IMR-90 (cell line): ENCODE measurements around the gene CIAO3. TPM values are rescaled to one million over a fixed set of nuclear protein-coding genes. Genes with fewer than 3 reads are reported as not detected.

Source experiments
- ATAC-seq: fragments of 200-7000 bp; cut with Tn5 transposase; 2 replicates; pipeline ENCODE4 v1.9.1; 2020; ENCODE audit warnings: low read depth, mild to moderate bottlenecking, moderate library complexity
- BruUV-seq: library from RNA; stranded (reverse); fragments of 400-500 nt; replicated peaks from 2 replicates; lab custom pipeline; 2021; lab: Mats Ljungman, UMichigan
- CTCF ChIA-PET: fragments of 300-600 bp; formaldehyde crosslinking; extraction: SDS; loops from one replicate; lab custom pipeline; 2021; ENCODE audit warnings: antibody characterized with exemption; lab: Yijun Ruan, JAX
- POLR2A ChIA-PET: fragments of 300-600 bp; sonication (Branson Sonifier 250); formaldehyde crosslinking; loops from one replicate; lab custom pipeline; 2022; ENCODE audit warnings: antibody characterized with exemption; ENCODE audit not compliant: unreplicated experiment; lab: Charles Lee
- DNase-seq: peaks from one replicate; pipeline ENCODE4 v3.0.0; 2013
- H2AFZ ChIP-seq: replicated peaks from 2 replicates; pipeline ENCODE3; 2013; ENCODE audit warnings: low read length, mild to moderate bottlenecking; ENCODE audit not compliant: poor library complexity
- H2AK5ac ChIP-seq: 2 replicates; pipeline ENCODE4 v1.6.1; 2013; ENCODE audit warnings: low read depth, low read length, inconsistent platforms
- H2AK9ac ChIP-seq: replicated peaks from 2 replicates; pipeline ENCODE3; 2013; ENCODE audit warnings: mild to moderate bottlenecking, low read depth, low read length, moderate library complexity; ENCODE audit not compliant: poor library complexity
- H2BK120ac ChIP-seq: 2 replicates; pipeline ENCODE4 v1.6.1; 2013; ENCODE audit warnings: low read depth, low read length, inconsistent platforms
- H2BK15ac ChIP-seq: 3 replicates; pipeline ENCODE4 v1.6.1; 2013; ENCODE audit warnings: low read depth, low read length, inconsistent platforms
- H2BK20ac ChIP-seq: 2 replicates; pipeline ENCODE4 v1.6.1; 2013; ENCODE audit warnings: low read depth, mild to moderate bottlenecking, inconsistent platforms, low read length, moderate library complexity
- H2BK5ac ChIP-seq: 2 replicates; pipeline ENCODE4 v1.6.1; 2013; ENCODE audit warnings: mild to moderate bottlenecking, low read depth, low read length, inconsistent platforms; ENCODE audit not compliant: poor library complexity, severe bottlenecking
- H3K14ac ChIP-seq: replicated peaks from 2 replicates; pipeline ENCODE4 v1.6.1; 2013; ENCODE audit warnings: low read depth, low read length, inconsistent platforms
- H3K18ac ChIP-seq: 2 replicates; pipeline ENCODE4 v1.6.1; 2013; ENCODE audit warnings: low read depth, low read length, control low read depth
- H3K23ac ChIP-seq: 2 replicates; pipeline ENCODE4 v1.6.1; 2013; ENCODE audit warnings: low read depth, low read length, inconsistent platforms
- H3K27ac ChIP-seq: 2 replicates; pipeline ENCODE4 v1.5.1; 2013; ENCODE audit warnings: mild to moderate bottlenecking, control low read depth, low read length; ENCODE audit not compliant: insufficient read depth
- H3K27me3 ChIP-seq: 2 replicates; pipeline ENCODE4 v1.6.1; 2013; ENCODE audit warnings: low read length; ENCODE audit not compliant: control insufficient read depth, insufficient read depth
- H3K36me3 ChIP-seq: 2 replicates; pipeline ENCODE4 v1.6.1; 2013; ENCODE audit warnings: low read length, mixed read lengths; ENCODE audit not compliant: control insufficient read depth, insufficient read depth
- H3K4ac ChIP-seq: 2 replicates; pipeline ENCODE4 v1.6.1; 2013; ENCODE audit warnings: low read depth, low read length, inconsistent platforms
- H3K4me1 ChIP-seq: 2 replicates; pipeline ENCODE4 v1.6.1; 2013; ENCODE audit warnings: low read length, mixed read lengths; ENCODE audit not compliant: control insufficient read depth, insufficient read depth
- H3K4me2 ChIP-seq: 2 replicates; pipeline ENCODE4 v1.6.1; 2013; ENCODE audit warnings: low read depth, mild to moderate bottlenecking, control low read depth, low read length, moderate library complexity
- H3K4me3 ChIP-seq: 2 replicates; pipeline ENCODE4 v1.5.1; 2013; ENCODE audit warnings: low read depth, mild to moderate bottlenecking, control low read depth, low read length, moderate library complexity; ENCODE audit not compliant: insufficient read depth
- H3K56ac ChIP-seq: 2 replicates; pipeline ENCODE4 v1.6.1; 2013; ENCODE audit warnings: low read length, inconsistent platforms; ENCODE audit not compliant: insufficient read depth; ENCODE audit errors: extremely low read depth
- H3K79me1 ChIP-seq, 2 experiments: 2 replicates each; pipeline ENCODE4 v1.6.1; 2013; ENCODE audit warnings: low read length in 2 of 2, inconsistent platforms in 1 of 2, low read depth in 1 of 2
- H3K9ac ChIP-seq: 2 replicates; pipeline ENCODE4 v1.6.1; 2013; ENCODE audit warnings: low read depth, low read length, control low read depth
- H3K9me1 ChIP-seq: 2 replicates; pipeline ENCODE4 v1.6.1; 2013; ENCODE audit warnings: low read length, inconsistent platforms; ENCODE audit not compliant: insufficient read depth
- H3K9me3 ChIP-seq: 2 replicates; pipeline ENCODE4 v1.6.1; 2013; ENCODE audit warnings: low read length; ENCODE audit not compliant: control insufficient read depth, insufficient read depth
- H4K20me1 ChIP-seq: 2 replicates; pipeline ENCODE4 v1.6.1; 2013; ENCODE audit warnings: low read length, inconsistent platforms; ENCODE audit not compliant: insufficient read depth
- H4K5ac ChIP-seq: 2 replicates; pipeline ENCODE4 v1.6.1; 2013; ENCODE audit warnings: mild to moderate bottlenecking, low read depth, low read length, control low read depth
- H4K8ac ChIP-seq, 2 experiments: 2 replicates each; pipeline ENCODE4 v1.6.1; 2013; ENCODE audit warnings: low read depth in 2 of 2, low read length in 2 of 2, control low read depth in 1 of 2, inconsistent platforms in 1 of 2
- H4K91ac ChIP-seq: 2 replicates; pipeline ENCODE4 v1.6.1; 2013; ENCODE audit warnings: low read depth, low read length, inconsistent platforms; ENCODE audit not compliant: insufficient read depth
- CEBPB ChIP-seq: IDR thresholded peaks from 2 replicates; pipeline ENCODE4 v1.6.1; 2012; ENCODE audit warnings: low read depth, low read length, improper control_type of control experiment
- FOS ChIP-seq: fragments of 150-350 bp; IDR thresholded peaks from 2 replicates; pipeline ENCODE4 v1.6.1; 2016; ENCODE audit warnings: low read depth, low read length
- MAFK ChIP-seq: IDR thresholded peaks from 2 replicates; pipeline ENCODE4 v1.6.1; 2012; ENCODE audit warnings: low read depth, low read length, improper control_type of control experiment
- MAZ ChIP-seq: IDR thresholded peaks from 2 replicates; pipeline ENCODE4 v1.6.1; 2012; ENCODE audit warnings: low read depth, mild to moderate bottlenecking, low read length, improper control_type of control experiment, moderate library complexity, borderline replicate concordance
- NFE2L2 ChIP-seq: fragments of 150-350 bp; IDR thresholded peaks from 2 replicates; pipeline ENCODE4 v1.6.1; 2016; ENCODE audit warnings: low read depth, mild to moderate bottlenecking, low read length
- RFX5 ChIP-seq: IDR thresholded peaks from 2 replicates; pipeline ENCODE4 v1.8.0; 2012; ENCODE audit warnings: low read depth, mild to moderate bottlenecking, low read length, moderate library complexity
- WGBS, 2 experiments: methylation state at CpG; one replicate each; pipeline versions ENCODE4 v1.1.5 to v1.1.7; 2013; ENCODE audit warnings: missing lambda C conversion rate in 2 of 2; ENCODE audit not compliant: insufficient read length in 1 of 2; ENCODE audit errors: extremely low coverage in 2 of 2; 5-methylcytosine and 5-hydroxymethylcytosine counted together
- dilution Hi-C: fragments of 300-500 bp; cut with HindIII; formaldehyde crosslinking; loops from one replicate; pipeline ENCODE4 v1.14.3; 2018; ENCODE audit warnings: low sequenced_read_pairs; ENCODE audit not compliant: unreplicated experiment
- in situ Hi-C: fragments of 300-500 bp; cut with MboI; formaldehyde crosslinking; loops from 3 replicates; pipeline ENCODE4 v1.14.3; 2019; ENCODE audit warnings: low sequenced_read_pairs, inconsistent platforms, mixed read lengths
- intact Hi-C: fragments of 100-400 bp; cut with micrococcal nuclease; formaldehyde crosslinking; loops from 2 replicates; pipeline ENCODE4 v1.10.0; 2022
- polyA plus RNA-seq, 3 experiments: library from polyadenylated mRNA; depleted of rRNA; stranded (reverse); fragments of >200 nt; gene quantifications; 2 replicates each; pipeline ENCODE4 v1.2.3, GENCODE V29; 2012; ENCODE audit warnings: low replicate concordance in 1 of 3
- total RNA-seq: library from RNA; depleted of rRNA; stranded (reverse); fragments of >200 nt; gene quantifications from 2 replicates; pipeline ENCODE4 v1.2.3, GENCODE V29; 2012
- TF ChIP-seq, protein P1 (sequence below): conservative IDR thresholded peaks from 2 replicates; pipeline ENCODE4 v1.5.1; 2012; ENCODE audit warnings: mild to moderate bottlenecking, low read depth, low read length, improper control_type of control experiment
- TF ChIP-seq, protein P2 (sequence below): fragments of 150-350 bp; IDR thresholded peaks from 2 replicates; pipeline ENCODE4 v1.6.1; 2016; ENCODE audit warnings: low read depth, mild to moderate bottlenecking, low read length, moderate library complexity, borderline replicate concordance

Gene CIAO3
- total and polyA plus RNA-seq, 2 of the 4 experiments (the other 2 are of a cell fraction) = 17.0 to 20.2 TPM

DNA sequence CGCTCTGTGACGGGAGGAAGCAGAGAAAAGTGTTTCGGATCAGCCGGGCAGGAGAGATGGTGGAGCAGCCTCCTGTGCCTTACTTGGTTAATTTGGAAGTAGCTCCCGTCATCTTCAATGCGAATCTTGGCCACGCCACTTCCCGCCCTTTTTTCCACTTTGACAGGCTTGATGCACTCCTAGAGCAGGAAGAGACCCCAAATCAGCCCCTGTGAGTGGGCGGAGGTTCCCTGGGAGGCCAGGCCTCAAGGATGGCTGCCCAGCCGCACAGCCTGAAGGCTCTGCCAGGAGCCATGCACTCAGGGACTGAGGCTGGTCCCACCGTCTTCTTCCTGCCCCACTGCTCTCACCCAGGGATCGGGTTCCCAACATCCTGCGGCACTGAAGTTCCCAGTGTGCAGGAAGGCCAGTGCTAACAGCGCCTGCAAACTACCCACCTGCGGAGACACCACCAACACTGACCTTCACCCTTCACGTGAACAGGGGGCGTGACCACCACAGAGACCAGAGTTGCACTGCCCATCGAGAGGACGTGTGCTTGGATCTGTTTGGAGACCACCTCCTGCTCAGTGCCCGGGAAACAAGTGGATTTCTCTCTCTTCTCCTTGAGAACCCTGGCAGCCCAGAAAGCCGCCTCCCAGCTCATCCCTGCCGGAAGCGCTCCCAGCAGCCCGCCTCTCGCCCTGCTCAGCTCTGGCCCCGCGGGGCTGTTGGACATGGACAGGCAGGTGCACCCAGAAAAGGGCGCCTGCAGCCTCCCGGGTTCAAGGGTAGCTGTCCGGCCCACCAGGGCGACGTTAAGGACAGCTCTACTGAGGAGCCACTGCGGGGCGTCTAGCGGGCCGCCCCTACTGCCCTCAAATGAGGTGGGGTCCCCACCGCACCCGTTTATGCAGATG is 988 bp downstream of the CIAO3 start (continued):
- TF ChIP-seq FOS = no peak
- no peak for TF ChIP-seq CEBPB
- no peak for TF ChIP-seq MAFK

DNA sequence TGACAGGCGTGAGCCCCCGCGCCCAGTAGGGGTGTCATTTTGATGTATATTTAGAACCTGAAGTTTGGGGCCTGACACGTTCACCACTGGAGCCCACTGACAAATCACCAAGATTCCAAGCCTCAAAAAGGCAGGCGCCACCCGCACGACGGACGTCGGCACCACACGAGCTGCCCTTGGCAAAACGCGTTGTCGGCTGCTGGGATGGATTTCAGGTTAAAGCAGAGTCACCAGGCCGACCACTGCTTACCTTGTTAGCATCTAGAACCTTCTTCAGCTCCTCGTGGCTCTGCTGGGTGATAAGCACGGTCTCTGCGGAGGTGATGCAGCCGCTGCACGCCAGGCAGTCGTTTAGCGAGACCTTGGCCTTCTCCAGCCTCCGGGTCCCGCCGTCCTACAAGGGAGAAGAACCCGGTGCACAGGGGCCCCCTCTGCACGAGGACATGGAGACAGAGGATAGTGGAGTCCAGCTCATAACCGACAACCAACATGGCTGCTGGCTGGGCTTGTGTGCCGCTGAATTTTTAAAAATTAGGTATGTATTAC is 3.8 kb downstream of the CIAO3 start:
- H3K4me1 ChIP-seq = peaks cover 5% of the 10 kb centered on the region; the same call in 1 of the 2 replicates
- intact Hi-C loops (no loop called here), in situ Hi-C loops (no loop called here), dilution Hi-C loops (no loop called here)
- no peak overlapping the region for H3K4me2 ChIP-seq
- no peak overlapping the region for H3K27ac ChIP-seq
- no peak overlapping the region for H2AK9ac ChIP-seq
- no peak overlapping the region for H2AFZ ChIP-seq
- peaks cover 5% of the 10 kb centered on the region; the same call in 1 of the 2 replicates for H4K20me1 ChIP-seq
- DNase-seq (no peak), ATAC-seq (no peak)
- no peak overlapping the region for H2BK15ac ChIP-seq
- peaks cover 4% of the 10 kb centered on the region; the same call in 1 of the 2 replicates for H3K9me1 ChIP-seq
- H3K36me3 ChIP-seq = peaks cover 46% of the 10 kb centered on the region
- no peak overlapping the region for H3K4ac ChIP-seq
- no peak overlapping the region for H4K91ac ChIP-seq
- no peaks in the 10 kb centered on the region for H3K9me3 ChIP-seq
- H2BK20ac ChIP-seq = no peak overlapping the region
- BruUV-seq = no TSS peak
- no peak overlapping the region for H3K4me3 ChIP-seq
- no peak overlapping the region for H3K23ac ChIP-seq
- H2BK5ac ChIP-seq = no peak overlapping the region
- no peak overlapping the region for H2AK5ac ChIP-seq
- no peak overlapping the region for H2BK120ac ChIP-seq
- no peak overlapping the region for H3K9ac ChIP-seq
- no peaks in the 10 kb centered on the region for H3K27me3 ChIP-seq
- no peak overlapping the region for H3K18ac ChIP-seq
- ChIA-PET CTCF (interaction anchor here (1.0 kb wide), 1 partner anchor 12 kb away, joined by 3 read pairs; no protein-coding TSS in a partner anchor), POLR2A (no interaction called here)
- no peak overlapping the region for H3K14ac ChIP-seq
- WGBS, 2 experiments = 97% methylated on average over 14 of the region's 29 CpGs; no CpG with 5 or more reads in 1 of the 2 experiments
- H3K79me1 ChIP-seq = peaks cover 7 to 19% of the 10 kb centered on the region in 2 experiments
- no peak for TF ChIP-seq MAZ
- TF ChIP-seq RFX5 = no peak
- TF ChIP-seq, protein P1, sequence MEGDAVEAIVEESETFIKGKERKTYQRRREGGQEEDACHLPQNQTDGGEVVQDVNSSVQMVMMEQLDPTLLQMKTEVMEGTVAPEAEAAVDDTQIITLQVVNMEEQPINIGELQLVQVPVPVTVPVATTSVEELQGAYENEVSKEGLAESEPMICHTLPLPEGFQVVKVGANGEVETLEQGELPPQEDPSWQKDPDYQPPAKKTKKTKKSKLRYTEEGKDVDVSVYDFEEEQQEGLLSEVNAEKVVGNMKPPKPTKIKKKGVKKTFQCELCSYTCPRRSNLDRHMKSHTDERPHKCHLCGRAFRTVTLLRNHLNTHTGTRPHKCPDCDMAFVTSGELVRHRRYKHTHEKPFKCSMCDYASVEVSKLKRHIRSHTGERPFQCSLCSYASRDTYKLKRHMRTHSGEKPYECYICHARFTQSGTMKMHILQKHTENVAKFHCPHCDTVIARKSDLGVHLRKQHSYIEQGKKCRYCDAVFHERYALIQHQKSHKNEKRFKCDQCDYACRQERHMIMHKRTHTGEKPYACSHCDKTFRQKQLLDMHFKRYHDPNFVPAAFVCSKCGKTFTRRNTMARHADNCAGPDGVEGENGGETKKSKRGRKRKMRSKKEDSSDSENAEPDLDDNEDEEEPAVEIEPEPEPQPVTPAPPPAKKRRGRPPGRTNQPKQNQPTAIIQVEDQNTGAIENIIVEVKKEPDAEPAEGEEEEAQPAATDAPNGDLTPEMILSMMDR = no peak
- no peak for TF ChIP-seq NFE2L2
- TF ChIP-seq MAFK = no peak
- TF ChIP-seq, protein P2, sequence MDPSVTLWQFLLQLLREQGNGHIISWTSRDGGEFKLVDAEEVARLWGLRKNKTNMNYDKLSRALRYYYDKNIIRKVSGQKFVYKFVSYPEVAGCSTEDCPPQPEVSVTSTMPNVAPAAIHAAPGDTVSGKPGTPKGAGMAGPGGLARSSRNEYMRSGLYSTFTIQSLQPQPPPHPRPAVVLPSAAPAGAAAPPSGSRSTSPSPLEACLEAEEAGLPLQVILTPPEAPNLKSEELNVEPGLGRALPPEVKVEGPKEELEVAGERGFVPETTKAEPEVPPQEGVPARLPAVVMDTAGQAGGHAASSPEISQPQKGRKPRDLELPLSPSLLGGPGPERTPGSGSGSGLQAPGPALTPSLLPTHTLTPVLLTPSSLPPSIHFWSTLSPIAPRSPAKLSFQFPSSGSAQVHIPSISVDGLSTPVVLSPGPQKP = no peak
- H4K8ac ChIP-seq = no peak overlapping the region
- H4K5ac ChIP-seq = no peak overlapping the region
- H3K56ac ChIP-seq = no peak overlapping the region
